Neural progenitor cell (in vitro differentiated cells): Measurements from ENCODE around the gene TP53BP1.

Experiments used
- CTCF ChIP-seq: fragments of 200-600 bp; sonication (generic); IDR thresholded peaks from 2 replicates; pipeline ENCODE4 v1.5.1; 2017; ENCODE audit warnings: antibody characterized with exemption, mild to moderate bottlenecking
- EZH2 ChIP-seq: fragments of 200-600 bp; sonication (generic); IDR thresholded peaks from 2 replicates; pipeline ENCODE4 v1.6.1; 2017; ENCODE audit warnings: antibody characterized with exemption, mild to moderate bottlenecking, moderate library complexity
- EZH2phosphoT487 ChIP-seq: fragments of 200-600 bp; sonication (generic); IDR thresholded peaks from 2 replicates; pipeline ENCODE4 v1.6.1; 2017; ENCODE audit warnings: antibody characterized with exemption

- TF ChIP-seq CTCF = no peak
- TF ChIP-seq EZH2 = no peak
- TF ChIP-seq EZH2phosphoT487 = no peak
Measured at GRCh38 chr15:43361313-43361903, 131.5 kb downstream of the TP53BP1 start.
